HL-60 (cell line): ENCODE results near the gene GNG2.

Source experiments
- DNase-seq, 2 experiments: peaks; one replicate each; pipeline ENCODE4 v3.0.0-alpha.2; 2010 to 2020; ENCODE audit warnings: low read depth in 1 of 2, low spot score in 1 of 2
- H3K27ac ChIP-seq: fragments of 250-450 bp; sonication (Bioruptor Pico); replicated peaks from 2 replicates; pipeline ENCODE4 v1.5.1; 2020; ENCODE audit warnings: mild to moderate bottlenecking, moderate library complexity
- H3K27me3 ChIP-seq: fragments of 250-450 bp; sonication (Bioruptor Pico); 2 replicates; pipeline ENCODE4 v1.5.1; 2021; ENCODE audit warnings: mild to moderate bottlenecking, moderate library complexity; ENCODE audit not compliant: insufficient read depth, poor library complexity, severe bottlenecking
- H3K4me3 ChIP-seq: replicated peaks from 2 replicates; pipeline ENCODE4 v1.5.1; 2011; ENCODE audit warnings: mild to moderate bottlenecking, control low read depth, low read length; ENCODE audit not compliant: insufficient read depth
- GABPA ChIP-seq: IDR thresholded peaks from 2 replicates; pipeline ENCODE4 v1.6.1; 2012; ENCODE audit warnings: low read depth
- POLR2AphosphoS5 ChIP-seq: IDR thresholded peaks from 2 replicates; pipeline ENCODE4 v1.6.1; 2012; ENCODE audit warnings: low read depth
- SPI1 ChIP-seq: IDR thresholded peaks from 2 replicates; pipeline ENCODE4 v1.6.1; 2012; ENCODE audit warnings: low read depth, mild to moderate bottlenecking, borderline replicate concordance
- TF ChIP-seq, protein P1 (sequence below): IDR thresholded peaks from one replicate; pipeline ENCODE4 v1.5.1; 2011; ENCODE audit warnings: low read length, control low read depth, inconsistent platforms; ENCODE audit not compliant: insufficient read depth
- TF ChIP-seq, protein P2 (sequence below): IDR thresholded peaks from 2 replicates; pipeline ENCODE4 v1.6.1; 2012; ENCODE audit warnings: low read depth; ENCODE audit not compliant: insufficient replicate concordance

GNG2 gene

DNA sequence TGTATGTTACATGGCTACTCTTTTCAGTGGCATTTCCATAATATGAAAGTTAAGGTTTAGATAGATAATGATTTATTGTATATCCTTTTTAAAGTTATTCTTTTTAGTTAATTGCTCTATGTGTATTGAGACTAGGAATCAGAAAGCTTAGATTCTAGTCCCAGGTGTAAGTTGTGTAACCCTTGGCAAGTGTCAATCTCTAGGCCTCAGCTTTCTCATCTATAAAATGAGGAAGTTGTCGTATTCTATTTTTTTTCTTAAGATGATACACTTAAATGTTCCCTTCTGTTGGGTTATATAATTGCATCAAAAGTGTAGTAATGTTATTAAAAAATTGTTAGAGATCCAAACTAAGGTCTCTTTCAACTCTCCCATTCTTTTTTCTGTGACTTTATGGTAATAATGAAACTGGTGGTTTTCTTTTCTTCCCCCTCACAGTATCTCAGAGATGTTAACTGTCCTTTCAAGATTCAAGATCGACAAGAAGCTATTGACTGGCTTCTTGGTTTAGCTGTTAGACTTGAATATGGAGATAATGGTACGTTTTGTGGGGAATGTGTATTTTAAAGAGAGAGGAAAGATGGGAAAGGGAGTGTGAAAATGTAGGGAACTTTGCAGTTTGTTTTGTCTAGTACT, 133.0 kb downstream of the GNG2 start:
- no peak for TF ChIP-seq POLR2AphosphoS5
- no peak for TF ChIP-seq GABPA
- TF ChIP-seq, protein P1, sequence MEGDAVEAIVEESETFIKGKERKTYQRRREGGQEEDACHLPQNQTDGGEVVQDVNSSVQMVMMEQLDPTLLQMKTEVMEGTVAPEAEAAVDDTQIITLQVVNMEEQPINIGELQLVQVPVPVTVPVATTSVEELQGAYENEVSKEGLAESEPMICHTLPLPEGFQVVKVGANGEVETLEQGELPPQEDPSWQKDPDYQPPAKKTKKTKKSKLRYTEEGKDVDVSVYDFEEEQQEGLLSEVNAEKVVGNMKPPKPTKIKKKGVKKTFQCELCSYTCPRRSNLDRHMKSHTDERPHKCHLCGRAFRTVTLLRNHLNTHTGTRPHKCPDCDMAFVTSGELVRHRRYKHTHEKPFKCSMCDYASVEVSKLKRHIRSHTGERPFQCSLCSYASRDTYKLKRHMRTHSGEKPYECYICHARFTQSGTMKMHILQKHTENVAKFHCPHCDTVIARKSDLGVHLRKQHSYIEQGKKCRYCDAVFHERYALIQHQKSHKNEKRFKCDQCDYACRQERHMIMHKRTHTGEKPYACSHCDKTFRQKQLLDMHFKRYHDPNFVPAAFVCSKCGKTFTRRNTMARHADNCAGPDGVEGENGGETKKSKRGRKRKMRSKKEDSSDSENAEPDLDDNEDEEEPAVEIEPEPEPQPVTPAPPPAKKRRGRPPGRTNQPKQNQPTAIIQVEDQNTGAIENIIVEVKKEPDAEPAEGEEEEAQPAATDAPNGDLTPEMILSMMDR: no peak
- no peak for TF ChIP-seq SPI1
- TF ChIP-seq, protein P2, sequence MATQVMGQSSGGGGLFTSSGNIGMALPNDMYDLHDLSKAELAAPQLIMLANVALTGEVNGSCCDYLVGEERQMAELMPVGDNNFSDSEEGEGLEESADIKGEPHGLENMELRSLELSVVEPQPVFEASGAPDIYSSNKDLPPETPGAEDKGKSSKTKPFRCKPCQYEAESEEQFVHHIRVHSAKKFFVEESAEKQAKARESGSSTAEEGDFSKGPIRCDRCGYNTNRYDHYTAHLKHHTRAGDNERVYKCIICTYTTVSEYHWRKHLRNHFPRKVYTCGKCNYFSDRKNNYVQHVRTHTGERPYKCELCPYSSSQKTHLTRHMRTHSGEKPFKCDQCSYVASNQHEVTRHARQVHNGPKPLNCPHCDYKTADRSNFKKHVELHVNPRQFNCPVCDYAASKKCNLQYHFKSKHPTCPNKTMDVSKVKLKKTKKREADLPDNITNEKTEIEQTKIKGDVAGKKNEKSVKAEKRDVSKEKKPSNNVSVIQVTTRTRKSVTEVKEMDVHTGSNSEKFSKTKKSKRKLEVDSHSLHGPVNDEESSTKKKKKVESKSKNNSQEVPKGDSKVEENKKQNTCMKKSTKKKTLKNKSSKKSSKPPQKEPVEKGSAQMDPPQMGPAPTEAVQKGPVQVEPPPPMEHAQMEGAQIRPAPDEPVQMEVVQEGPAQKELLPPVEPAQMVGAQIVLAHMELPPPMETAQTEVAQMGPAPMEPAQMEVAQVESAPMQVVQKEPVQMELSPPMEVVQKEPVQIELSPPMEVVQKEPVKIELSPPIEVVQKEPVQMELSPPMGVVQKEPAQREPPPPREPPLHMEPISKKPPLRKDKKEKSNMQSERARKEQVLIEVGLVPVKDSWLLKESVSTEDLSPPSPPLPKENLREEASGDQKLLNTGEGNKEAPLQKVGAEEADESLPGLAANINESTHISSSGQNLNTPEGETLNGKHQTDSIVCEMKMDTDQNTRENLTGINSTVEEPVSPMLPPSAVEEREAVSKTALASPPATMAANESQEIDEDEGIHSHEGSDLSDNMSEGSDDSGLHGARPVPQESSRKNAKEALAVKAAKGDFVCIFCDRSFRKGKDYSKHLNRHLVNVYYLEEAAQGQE: no peak
- no peak overlapping the region for H3K27ac ChIP-seq
- no peak overlapping the region for H3K4me3 ChIP-seq
- H3K27me3 ChIP-seq: no peaks in the 10 kb centered on the region
- no peak for DNase-seq

DNA sequence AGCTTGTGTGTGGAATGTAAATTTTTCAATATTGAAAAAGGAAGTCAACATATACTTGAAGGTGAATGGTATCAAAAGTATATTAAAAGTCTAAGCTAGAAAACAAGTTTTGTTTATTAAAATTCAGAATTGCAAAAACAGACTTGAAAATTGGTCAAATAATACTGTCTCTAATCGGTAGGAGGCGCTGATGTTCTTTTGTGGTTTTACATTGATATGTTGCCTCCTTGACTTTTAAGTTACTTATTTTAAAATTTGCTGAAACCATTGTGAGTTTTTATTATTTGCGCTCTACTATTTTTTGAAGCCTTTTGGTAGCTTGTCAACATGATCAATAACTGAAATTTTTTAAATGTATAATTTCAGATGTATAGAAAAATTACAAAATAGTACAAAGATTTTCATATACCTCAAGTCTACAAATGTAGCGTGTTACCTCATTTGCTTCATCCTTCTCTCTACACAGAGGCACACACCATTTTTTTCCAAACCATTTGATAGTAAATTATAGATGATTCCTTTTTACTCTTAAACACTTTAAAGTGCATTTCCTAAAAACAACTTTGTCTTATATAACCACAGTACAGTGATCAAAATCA, 135.8 kb downstream of the GNG2 start:
- Histone ChIP-seq H3K27me3 (no peaks in the 10 kb centered on the region), H3K4me3 (no peak overlapping the region), H3K27ac (no peak overlapping the region)
- no peak for DNase-seq
- TF ChIP-seq POLR2AphosphoS5: no peak
- TF ChIP-seq, protein P2: no peak
- TF ChIP-seq GABPA: no peak
- TF ChIP-seq, protein P1: peak; percentile 41
- no peak for TF ChIP-seq SPI1

DNA sequence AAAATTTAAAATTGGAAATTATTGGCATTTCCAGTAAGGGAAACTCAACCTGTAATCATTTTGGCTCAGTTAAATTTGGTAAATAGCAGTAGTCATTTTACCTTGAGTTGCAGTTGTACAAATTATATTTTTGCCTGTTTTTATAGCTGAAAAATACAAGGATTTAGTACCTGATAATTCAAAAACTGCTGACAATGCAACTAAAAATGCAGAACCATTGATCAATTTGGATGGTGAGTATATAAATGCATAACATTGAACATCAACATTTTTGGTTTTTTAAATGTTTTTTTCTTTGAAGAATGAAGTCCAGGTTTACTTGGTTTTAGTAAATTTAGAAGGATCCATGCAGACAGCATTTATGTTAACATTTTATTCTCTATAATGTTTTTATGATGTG, 137.9 kb downstream of the GNG2 start:
- DNase-seq: no peak
- TF ChIP-seq, protein P2: no peak
- TF ChIP-seq POLR2AphosphoS5 (no peak), SPI1 (no peak), GABPA (no peak)
- TF ChIP-seq, protein P1: no peak

More for the DNA sequence above, 137.9 kb downstream of the GNG2 start:
- no peaks in the 10 kb centered on the region for H3K27me3 ChIP-seq
- H3K27ac ChIP-seq: no peak overlapping the region
- no peak overlapping the region for H3K4me3 ChIP-seq
